ENCODE results near the gene COL4A3.

COL4A3 gene

DNA sequence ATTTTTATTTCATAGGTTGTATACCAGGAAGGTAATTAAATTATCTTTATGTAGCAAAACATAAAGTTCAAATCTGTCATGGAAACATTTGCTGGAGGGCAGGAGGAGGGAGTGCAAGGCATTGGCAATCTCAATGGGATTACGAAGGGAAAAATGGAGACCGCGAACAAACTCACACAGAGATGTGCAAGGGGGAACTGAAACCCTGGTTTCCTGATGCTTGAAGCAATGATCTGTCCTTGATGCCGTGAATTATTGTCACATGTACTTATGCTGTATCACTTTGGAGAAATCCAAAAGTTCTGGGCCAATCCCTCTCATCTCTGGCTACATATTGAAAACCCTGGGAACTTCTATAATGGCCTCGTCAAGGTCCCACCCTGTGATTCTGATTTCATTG is 95.6 kb downstream of the COL4A3 start:
- Histone ChIP-seq H3K9me3 (ENCODE audit: control insufficient read depth in 1 of 2, low read length in 2 of 2) (no peaks in the 10 kb centered on the region), H3K9ac (ENCODE audit: low read depth in 1 of 2, low read length in 2 of 2) (no peak overlapping the region), H3K36me3 (ENCODE audit: control insufficient read depth in 1 of 2, insufficient read depth in 2 of 2, low read length in 2 of 2) (no peaks in the 10 kb centered on the region), H3K27ac (ENCODE audit: low read depth, low read length) (no peak overlapping the region), H3K4me3 (ENCODE audit: low read depth in 1 of 2, low read length in 2 of 2) (no peak overlapping the region), H3K4me1 (ENCODE audit: control insufficient read depth in 1 of 2, insufficient read depth in 2 of 2, low read length in 2 of 2) (no peaks in the 10 kb centered on the region), H3K27me3 (ENCODE audit: control insufficient read depth in 1 of 2, insufficient read depth in 2 of 2, low read length in 2 of 2) (no peaks in the 10 kb centered on the region)

DNA sequence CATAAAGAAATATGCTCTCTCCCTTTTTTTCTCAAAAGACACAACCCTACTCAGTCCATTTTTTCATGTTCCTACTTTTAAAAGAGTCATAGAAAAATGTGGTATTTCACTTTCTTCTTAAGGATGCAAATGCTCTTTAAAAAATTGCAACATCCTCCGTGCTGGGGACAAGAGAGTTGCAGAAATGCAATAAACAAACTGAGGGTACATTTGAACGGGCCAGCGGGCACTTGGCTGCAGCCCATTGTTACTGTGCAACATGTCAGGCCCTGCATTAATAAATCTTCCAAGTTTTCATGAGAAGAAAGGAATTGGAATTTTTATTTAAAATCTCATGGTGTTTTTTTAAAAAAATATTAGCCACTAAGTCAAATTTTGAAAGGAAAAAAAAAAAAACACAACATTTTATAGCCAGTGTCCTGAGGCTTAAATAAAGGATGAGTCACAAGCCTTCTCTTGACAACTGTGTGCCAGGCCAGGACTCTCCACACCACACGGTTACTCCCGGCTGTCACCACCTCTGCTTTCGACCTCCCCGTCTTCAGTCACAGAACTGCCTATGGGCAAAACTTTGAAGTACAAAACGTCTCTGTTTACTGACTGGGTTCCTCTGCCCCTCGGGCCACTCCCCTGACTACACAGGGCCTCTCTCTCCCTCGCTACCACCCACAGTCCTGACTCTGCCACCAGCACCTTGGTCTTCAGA is 103.1 kb downstream of the COL4A3 start:
- Histone ChIP-seq H3K4me1 (ENCODE audit: control insufficient read depth in 1 of 2, insufficient read depth in 2 of 2, low read length in 2 of 2) (no peaks in the 10 kb centered on the region), H3K36me3 (ENCODE audit: control insufficient read depth in 1 of 2, insufficient read depth in 2 of 2, low read length in 2 of 2) (no peaks in the 10 kb centered on the region), H3K9me3 (ENCODE audit: control insufficient read depth in 1 of 2, low read length in 2 of 2) (no peaks in the 10 kb centered on the region), H3K4me3 (ENCODE audit: low read depth in 1 of 2, low read length in 2 of 2) (no peak overlapping the region), H3K27me3 (ENCODE audit: control insufficient read depth in 1 of 2, insufficient read depth in 2 of 2, low read length in 2 of 2) (no peaks in the 10 kb centered on the region), H3K27ac (ENCODE audit: low read depth, low read length) (no peak overlapping the region), H3K9ac (ENCODE audit: low read depth in 1 of 2, low read length in 2 of 2) (no peak overlapping the region)

DNA sequence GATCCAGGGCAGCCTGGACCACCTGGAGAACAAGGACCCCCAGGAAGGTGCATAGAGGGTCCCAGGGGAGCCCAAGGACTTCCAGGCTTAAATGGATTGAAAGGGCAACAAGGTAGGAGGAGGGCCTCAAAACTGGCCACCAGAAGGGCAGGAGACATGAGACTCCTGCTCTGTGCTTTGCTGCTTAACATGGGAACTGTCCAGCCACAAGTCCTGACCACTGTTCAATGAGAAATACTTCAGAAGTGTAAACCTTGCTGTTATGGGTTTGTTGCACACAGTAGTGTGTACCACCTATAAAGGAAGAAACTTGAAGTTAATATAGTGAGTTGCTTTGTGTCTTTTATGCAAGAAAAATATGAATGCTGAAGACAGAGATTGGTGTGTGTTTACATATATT is 116.5 kb downstream of the COL4A3 start:
- H3K27me3 ChIP-seq (ENCODE audit: control insufficient read depth in 1 of 2, insufficient read depth in 2 of 2, low read length in 2 of 2): no peaks in the 10 kb centered on the region
- H3K4me3 ChIP-seq (ENCODE audit: low read depth in 1 of 2, low read length in 2 of 2): no peak overlapping the region
- no peak overlapping the region for H3K27ac ChIP-seq (ENCODE audit: low read depth, low read length)
- no peaks in the 10 kb centered on the region for H3K36me3 ChIP-seq (ENCODE audit: control insufficient read depth in 1 of 2, insufficient read depth in 2 of 2, low read length in 2 of 2)
- no peaks in the 10 kb centered on the region for H3K9me3 ChIP-seq (ENCODE audit: control insufficient read depth in 1 of 2, low read length in 2 of 2)
- H3K4me1 ChIP-seq (ENCODE audit: control insufficient read depth in 1 of 2, insufficient read depth in 2 of 2, low read length in 2 of 2): no peaks in the 10 kb centered on the region
- no peak overlapping the region for H3K9ac ChIP-seq (ENCODE audit: low read depth in 1 of 2, low read length in 2 of 2)

DNA sequence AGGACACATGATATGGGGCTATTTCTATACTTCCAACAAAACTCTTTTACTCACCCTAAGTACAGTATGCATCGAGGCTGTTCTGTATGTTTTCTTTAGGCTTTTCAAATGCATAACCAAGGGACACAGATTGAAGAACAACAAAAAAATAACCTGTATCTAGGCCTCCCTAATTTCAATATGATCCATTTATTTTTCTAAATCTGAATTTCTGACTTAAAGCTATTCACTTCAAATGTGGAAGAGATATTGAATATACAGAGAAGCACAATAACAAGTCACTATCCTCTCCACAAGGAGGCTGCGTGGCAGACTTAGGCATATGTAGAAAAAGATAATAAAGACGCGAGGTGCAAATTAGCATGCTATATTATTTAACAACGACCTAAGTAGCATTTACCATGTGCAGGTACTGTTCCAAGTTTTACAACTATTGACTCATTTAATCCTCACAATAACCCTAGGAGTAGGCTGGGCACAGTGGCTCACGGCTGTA is 121.4 kb downstream of the COL4A3 start:
- H3K36me3 ChIP-seq (ENCODE audit: control insufficient read depth in 1 of 2, insufficient read depth in 2 of 2, low read length in 2 of 2): no peaks in the 10 kb centered on the region
- no peak overlapping the region for H3K4me3 ChIP-seq (ENCODE audit: low read depth in 1 of 2, low read length in 2 of 2)
- no peaks in the 10 kb centered on the region for H3K27me3 ChIP-seq (ENCODE audit: control insufficient read depth in 1 of 2, insufficient read depth in 2 of 2, low read length in 2 of 2)
- no peaks in the 10 kb centered on the region for H3K4me1 ChIP-seq (ENCODE audit: control insufficient read depth in 1 of 2, insufficient read depth in 2 of 2, low read length in 2 of 2)
- no peaks in the 10 kb centered on the region for H3K9me3 ChIP-seq (ENCODE audit: control insufficient read depth in 1 of 2, low read length in 2 of 2)
- H3K9ac ChIP-seq (ENCODE audit: low read depth in 1 of 2, low read length in 2 of 2): no peak overlapping the region
- H3K27ac ChIP-seq (ENCODE audit: low read depth, low read length): no peak overlapping the region

DNA sequence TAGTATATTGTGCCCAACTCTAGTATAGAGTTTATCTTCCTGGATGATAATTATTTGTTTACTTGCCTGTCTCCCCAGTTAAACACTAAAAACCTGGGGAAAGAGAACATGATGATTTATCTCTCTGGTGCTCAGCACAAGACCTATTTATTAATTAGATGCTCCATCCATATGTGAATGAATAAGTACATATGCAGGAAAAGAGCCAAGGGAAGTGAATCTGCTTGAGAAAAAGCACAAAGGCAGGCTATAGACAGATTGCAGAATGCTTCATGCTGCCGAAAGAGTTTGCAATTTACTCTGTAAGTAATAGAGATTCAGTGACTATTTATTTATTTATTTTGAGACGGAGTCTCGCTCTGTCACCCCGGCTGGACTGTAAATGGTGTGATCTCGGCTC is 123.3 kb downstream of the COL4A3 start:
- Histone ChIP-seq H3K9ac (ENCODE audit: low read depth in 1 of 2, low read length in 2 of 2) (no peak overlapping the region), H3K27me3 (ENCODE audit: control insufficient read depth in 1 of 2, insufficient read depth in 2 of 2, low read length in 2 of 2) (no peaks in the 10 kb centered on the region), H3K27ac (ENCODE audit: low read depth, low read length) (no peak overlapping the region), H3K36me3 (ENCODE audit: control insufficient read depth in 1 of 2, insufficient read depth in 2 of 2, low read length in 2 of 2) (no peaks in the 10 kb centered on the region), H3K4me1 (ENCODE audit: control insufficient read depth in 1 of 2, insufficient read depth in 2 of 2, low read length in 2 of 2) (no peaks in the 10 kb centered on the region), H3K9me3 (ENCODE audit: control insufficient read depth in 1 of 2, low read length in 2 of 2) (no peaks in the 10 kb centered on the region), H3K4me3 (ENCODE audit: low read depth in 1 of 2, low read length in 2 of 2) (no peak overlapping the region)

DNA sequence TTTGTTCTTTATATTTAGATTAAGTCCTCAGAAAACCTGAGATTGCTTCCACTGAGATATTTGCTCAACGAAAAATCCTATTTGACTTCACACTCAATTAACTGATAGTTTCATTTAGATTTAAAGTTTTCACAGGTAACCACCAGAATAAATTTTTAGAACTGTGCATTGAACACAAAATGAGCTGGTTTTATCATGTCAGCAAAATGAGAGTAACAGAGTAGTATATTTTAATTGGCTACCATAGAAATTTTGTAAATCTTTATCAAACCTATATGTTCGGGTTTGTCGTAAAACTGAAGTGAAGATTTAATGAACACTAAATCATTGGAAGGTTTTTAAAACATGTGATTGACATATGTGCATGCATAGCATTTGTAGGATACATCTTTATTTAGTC is 127.9 kb downstream of the COL4A3 start:
- Histone ChIP-seq H3K9me3 (ENCODE audit: control insufficient read depth in 1 of 2, low read length in 2 of 2) (no peaks in the 10 kb centered on the region), H3K36me3 (ENCODE audit: control insufficient read depth in 1 of 2, insufficient read depth in 2 of 2, low read length in 2 of 2) (no peaks in the 10 kb centered on the region), H3K27ac (ENCODE audit: low read depth, low read length) (no peak overlapping the region), H3K9ac (ENCODE audit: low read depth in 1 of 2, low read length in 2 of 2) (no peak overlapping the region), H3K4me1 (ENCODE audit: control insufficient read depth in 1 of 2, insufficient read depth in 2 of 2, low read length in 2 of 2) (no peaks in the 10 kb centered on the region), H3K4me3 (ENCODE audit: low read depth in 1 of 2, low read length in 2 of 2) (no peak overlapping the region), H3K27me3 (ENCODE audit: control insufficient read depth in 1 of 2, insufficient read depth in 2 of 2, low read length in 2 of 2) (no peaks in the 10 kb centered on the region)

DNA sequence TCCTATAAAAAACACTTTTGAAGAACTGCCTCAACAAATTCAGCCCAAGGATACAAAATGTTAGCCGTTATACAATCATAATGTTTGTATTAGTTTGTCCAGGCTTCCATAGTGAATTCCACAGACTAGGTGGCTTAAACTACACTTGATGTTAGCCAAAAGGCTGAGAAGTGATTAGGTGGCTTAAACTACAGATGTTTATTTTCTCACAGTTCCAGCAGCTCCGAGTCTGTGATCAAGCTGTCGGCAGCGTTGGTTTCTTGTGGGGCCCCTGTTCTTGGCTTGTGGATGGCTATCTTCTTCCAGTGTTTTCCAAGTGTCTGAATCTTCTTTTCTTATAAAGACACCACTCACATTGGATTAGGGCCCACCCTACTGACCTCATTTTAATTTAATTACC is 129.1 kb downstream of the COL4A3 start:
- no peaks in the 10 kb centered on the region for H3K36me3 ChIP-seq (ENCODE audit: control insufficient read depth in 1 of 2, insufficient read depth in 2 of 2, low read length in 2 of 2)
- no peak overlapping the region for H3K4me3 ChIP-seq (ENCODE audit: low read depth in 1 of 2, low read length in 2 of 2)
- no peaks in the 10 kb centered on the region for H3K4me1 ChIP-seq (ENCODE audit: control insufficient read depth in 1 of 2, insufficient read depth in 2 of 2, low read length in 2 of 2)
- H3K9me3 ChIP-seq (ENCODE audit: control insufficient read depth in 1 of 2, low read length in 2 of 2): no peaks in the 10 kb centered on the region
- H3K9ac ChIP-seq (ENCODE audit: low read depth in 1 of 2, low read length in 2 of 2): no peak overlapping the region
- no peak overlapping the region for H3K27ac ChIP-seq (ENCODE audit: low read depth, low read length)
- H3K27me3 ChIP-seq (ENCODE audit: control insufficient read depth in 1 of 2, insufficient read depth in 2 of 2, low read length in 2 of 2): no peaks in the 10 kb centered on the region

DNA sequence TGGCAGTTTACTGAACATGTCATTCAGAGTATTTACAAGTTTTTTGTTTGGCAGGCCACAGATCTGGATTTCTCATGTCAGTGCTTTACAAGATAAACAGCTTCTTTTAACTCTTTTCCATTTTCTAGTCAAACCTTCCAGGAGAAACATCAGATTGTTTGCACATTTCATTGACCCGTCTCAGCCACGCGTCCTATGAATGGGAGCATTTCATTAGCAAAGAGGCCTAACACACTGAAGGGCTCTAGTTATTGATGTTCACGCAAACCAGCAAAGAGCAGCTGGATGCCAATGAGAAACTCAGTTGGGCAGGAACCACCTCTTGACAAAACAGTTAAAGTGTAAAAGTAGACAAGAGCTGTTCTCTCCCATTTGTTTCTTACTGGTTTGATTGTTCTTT is 131.4 kb downstream of the COL4A3 start:
- Histone ChIP-seq H3K4me1 (ENCODE audit: control insufficient read depth in 1 of 2, insufficient read depth in 2 of 2, low read length in 2 of 2) (no peaks in the 10 kb centered on the region), H3K9me3 (ENCODE audit: control insufficient read depth in 1 of 2, low read length in 2 of 2) (no peaks in the 10 kb centered on the region), H3K27ac (ENCODE audit: low read depth, low read length) (no peak overlapping the region), H3K4me3 (ENCODE audit: low read depth in 1 of 2, low read length in 2 of 2) (no peak overlapping the region), H3K9ac (ENCODE audit: low read depth in 1 of 2, low read length in 2 of 2) (no peak overlapping the region), H3K36me3 (ENCODE audit: control insufficient read depth in 1 of 2, insufficient read depth in 2 of 2, low read length in 2 of 2) (no peaks in the 10 kb centered on the region), H3K27me3 (ENCODE audit: control insufficient read depth in 1 of 2, insufficient read depth in 2 of 2, low read length in 2 of 2) (no peaks in the 10 kb centered on the region)

DNA sequence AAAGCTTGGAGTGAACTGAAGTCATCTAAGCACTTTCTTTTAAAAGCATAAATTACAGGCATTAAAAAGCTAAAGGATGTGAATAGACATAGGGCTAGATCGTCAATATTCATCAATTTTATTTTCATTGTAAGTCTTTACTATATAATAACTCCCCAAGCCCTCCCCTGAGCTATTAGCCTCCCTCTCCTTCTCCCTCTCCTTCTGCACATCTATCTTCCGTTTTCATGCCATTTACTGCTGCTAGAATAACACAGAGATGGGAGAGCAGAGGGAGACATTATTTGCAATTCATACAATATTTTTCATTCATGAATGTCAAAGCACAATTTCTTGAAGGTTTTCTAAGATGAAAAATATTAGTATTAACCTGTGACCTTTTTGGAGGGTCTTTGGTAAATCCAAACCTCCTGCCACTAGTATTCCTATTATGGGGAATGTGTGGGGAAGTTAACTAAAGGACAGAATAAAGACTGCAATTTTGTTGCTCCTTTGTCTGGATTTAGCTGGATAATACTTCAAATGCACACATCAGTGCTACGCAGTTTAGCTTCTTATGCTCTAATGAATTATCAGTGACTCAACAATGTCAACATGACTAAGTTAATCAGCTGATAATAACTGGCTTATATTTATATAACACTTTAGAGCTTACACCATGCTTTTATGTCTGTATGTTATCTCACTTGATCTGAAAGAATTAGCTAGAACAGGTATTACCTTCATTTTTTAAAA is 132.4 kb downstream of the COL4A3 start:
- no peaks in the 10 kb centered on the region for H3K36me3 ChIP-seq (ENCODE audit: control insufficient read depth in 1 of 2, insufficient read depth in 2 of 2, low read length in 2 of 2)
- H3K27ac ChIP-seq (ENCODE audit: low read depth, low read length): no peak overlapping the region

DNA sequence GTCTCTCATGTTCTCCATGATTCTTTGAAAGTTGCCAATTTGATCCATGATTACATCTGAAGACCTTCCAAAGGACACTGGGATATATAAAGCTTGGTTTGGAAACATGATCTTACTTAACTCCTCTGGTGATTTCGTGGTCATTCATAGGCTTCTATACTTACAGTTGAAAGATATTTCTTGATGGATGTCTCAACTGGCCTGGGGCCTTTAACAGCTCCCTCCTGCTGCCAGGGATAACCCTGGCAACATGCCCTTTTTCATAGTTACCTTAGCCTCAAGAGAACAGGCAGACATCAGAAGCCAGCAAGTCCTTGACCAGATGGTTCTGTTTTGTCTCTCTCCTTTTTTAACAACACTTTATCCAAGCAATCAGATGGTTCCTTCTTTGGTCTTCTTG is 137.1 kb downstream of the COL4A3 start:
- Histone ChIP-seq H3K27ac (ENCODE audit: low read depth, low read length) (no peak overlapping the region), H3K9ac (ENCODE audit: low read depth in 1 of 2, low read length in 2 of 2) (no peak overlapping the region), H3K9me3 (ENCODE audit: control insufficient read depth in 1 of 2, low read length in 2 of 2) (no peaks in the 10 kb centered on the region), H3K4me1 (ENCODE audit: control insufficient read depth in 1 of 2, insufficient read depth in 2 of 2, low read length in 2 of 2) (no peaks in the 10 kb centered on the region), H3K36me3 (ENCODE audit: control insufficient read depth in 1 of 2, insufficient read depth in 2 of 2, low read length in 2 of 2) (no peaks in the 10 kb centered on the region), H3K27me3 (ENCODE audit: control insufficient read depth in 1 of 2, insufficient read depth in 2 of 2, low read length in 2 of 2) (no peaks in the 10 kb centered on the region), H3K4me3 (ENCODE audit: low read depth in 1 of 2, low read length in 2 of 2) (no peak overlapping the region)

More for the DNA sequence above, 132.4 kb downstream of the COL4A3 start:
- Histone ChIP-seq H3K4me3 (ENCODE audit: low read depth in 1 of 2, low read length in 2 of 2) (no peak overlapping the region), H3K27me3 (ENCODE audit: control insufficient read depth in 1 of 2, insufficient read depth in 2 of 2, low read length in 2 of 2) (no peaks in the 10 kb centered on the region), H3K9me3 (ENCODE audit: control insufficient read depth in 1 of 2, low read length in 2 of 2) (no peaks in the 10 kb centered on the region), H3K4me1 (ENCODE audit: control insufficient read depth in 1 of 2, insufficient read depth in 2 of 2, low read length in 2 of 2) (no peaks in the 10 kb centered on the region), H3K9ac (ENCODE audit: low read depth in 1 of 2, low read length in 2 of 2) (no peak overlapping the region)

Data from duodenal mucosa (tissue), 2 donors.